Stimulated activated CD8-positive, alpha-beta memory T cell treated with anti-CD3 and anti-CD28 coated beads, Interleukin-15, amount 100 ng/mL, for 1 hour (primary cell): ENCODE data around the gene MNX1.

Experiments
- DNase-seq: peaks from one replicate; pipeline ENCODE4 v3.0.0-alpha.2; 2020; ENCODE audit warnings: low read depth

Gene MNX1

DNA sequence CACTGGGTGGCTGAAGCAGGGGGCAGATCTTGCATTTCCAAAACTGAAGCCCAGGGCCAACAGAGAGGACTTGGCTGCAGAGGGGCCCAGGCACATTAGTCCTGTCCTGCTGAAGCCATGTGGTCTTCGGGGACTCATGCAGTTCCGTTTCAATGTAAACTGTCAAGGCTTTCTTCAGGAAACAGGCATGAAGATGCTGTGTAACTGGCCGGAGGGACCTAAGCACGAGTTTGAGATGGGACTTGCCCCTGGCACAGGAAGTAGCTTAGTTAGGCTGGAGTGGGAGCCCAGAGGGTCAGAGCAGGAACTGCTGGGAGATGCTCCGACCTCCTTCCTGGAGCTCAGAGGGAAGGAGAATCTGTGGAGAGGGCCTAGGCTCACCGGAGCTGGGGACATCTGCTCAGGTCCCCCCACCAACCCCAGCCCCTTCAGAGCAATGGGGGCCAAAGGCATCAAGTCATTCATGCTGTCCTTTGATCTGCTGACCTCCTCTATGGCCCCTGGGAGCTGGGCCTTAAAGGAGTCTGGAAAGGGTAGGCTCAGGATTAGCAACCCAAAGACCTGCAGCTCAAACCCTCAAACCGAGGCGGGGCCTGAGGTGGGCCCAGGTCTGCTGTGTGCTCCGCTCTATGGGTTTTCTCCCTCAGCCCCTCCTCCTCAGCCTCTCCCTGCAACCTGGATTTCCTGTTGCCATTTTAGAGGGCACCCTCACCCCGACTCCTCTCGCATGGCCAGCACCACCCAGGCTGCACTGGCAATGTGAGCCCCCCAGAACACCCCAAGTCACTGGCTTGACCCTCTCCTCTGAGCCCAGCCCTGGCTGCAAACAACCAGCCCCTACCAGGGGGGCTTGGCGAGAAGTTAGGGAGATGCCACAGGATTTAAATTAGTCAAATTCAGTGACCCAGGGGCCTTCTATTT is 4.4 kb upstream of the MNX1 start:
- no peak for DNase-seq

DNA sequence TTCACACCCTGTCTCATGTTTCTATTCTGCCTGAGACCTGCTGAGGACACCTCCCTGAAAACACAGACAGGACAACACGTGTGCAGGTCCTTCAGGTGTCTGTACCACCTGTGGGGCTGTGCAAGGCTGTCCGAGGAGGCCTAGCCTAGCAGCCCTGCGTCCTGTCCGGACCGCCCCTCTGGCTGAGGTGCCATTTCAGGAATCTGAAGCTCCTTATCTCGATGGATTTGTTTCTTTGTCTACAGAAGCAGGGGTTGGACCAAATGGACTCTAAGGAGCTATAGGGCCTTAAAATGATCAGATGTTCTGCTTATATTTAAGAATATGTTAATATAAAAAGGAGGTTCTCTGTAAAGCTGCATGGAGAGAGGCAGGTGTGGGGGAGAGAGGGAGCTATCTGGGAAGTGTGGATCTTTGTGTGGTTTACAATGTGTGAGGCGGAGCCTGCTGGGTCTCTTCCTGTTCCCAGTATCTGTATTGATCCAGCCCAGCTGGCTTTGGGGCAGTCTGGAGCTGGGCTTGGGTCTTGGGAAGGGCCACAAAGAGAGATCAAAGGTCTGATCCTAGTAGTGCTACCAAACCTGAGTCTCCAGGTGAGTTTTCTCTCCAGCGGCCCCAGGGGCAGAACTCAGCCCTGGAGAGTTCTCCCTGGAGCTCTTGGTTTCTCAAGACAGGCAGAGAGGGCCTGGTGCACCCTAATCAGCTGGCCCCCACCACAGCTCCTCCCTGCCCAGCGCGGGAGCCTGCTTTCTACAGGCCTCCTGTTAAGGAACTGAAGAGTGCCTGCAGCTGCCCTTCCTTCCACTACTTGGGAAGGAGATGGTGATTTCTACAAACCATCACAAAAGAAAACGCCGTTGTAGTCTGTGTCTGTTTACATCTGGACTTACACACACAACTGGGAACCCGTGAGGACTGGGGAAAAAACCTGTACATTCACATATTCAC is 3.4 kb upstream of the MNX1 start:
- DNase-seq = no peak

DNA sequence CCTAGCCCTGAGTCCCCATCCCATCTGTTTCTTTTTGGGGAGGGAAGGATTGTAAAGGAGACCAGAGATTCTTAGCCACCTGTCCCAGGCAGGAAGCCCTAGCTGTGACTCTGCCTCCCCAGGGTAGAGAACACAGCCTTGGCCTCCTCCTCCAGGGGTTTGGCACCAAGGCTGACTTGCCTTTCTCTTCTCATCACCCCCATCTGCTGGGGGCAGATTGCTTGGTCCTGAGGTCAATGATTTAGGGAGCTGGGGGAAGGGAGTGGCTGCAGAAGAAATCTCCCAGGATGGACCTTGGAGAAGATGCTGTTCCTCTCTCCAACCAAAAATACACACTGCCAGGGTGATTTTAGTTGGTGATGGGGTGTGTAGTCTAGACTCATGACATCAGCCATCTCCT is 2.6 kb upstream of the MNX1 start:
- DNase-seq = no peak

DNA sequence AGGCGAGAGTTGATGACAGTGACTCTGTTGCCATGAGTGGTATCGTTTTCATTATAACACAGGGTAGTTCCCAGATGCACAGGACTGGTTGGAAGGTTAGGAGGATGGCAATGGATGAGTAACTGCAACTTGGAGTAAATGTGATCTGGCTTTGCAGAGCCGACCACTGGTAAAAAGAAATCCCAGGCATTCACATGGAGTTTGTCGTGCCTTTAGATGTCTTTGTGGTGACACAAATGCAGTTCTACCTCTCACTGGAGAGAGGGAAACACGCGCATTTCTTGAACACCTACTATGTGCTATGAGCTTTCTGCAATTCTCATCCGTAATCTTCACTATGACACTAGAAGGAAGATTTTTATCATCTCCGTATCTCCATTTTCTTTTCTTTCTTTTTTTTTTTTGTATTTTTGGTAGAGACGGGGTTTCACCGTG is 1.7 kb upstream of the MNX1 start:
- no peak for DNase-seq

DNA sequence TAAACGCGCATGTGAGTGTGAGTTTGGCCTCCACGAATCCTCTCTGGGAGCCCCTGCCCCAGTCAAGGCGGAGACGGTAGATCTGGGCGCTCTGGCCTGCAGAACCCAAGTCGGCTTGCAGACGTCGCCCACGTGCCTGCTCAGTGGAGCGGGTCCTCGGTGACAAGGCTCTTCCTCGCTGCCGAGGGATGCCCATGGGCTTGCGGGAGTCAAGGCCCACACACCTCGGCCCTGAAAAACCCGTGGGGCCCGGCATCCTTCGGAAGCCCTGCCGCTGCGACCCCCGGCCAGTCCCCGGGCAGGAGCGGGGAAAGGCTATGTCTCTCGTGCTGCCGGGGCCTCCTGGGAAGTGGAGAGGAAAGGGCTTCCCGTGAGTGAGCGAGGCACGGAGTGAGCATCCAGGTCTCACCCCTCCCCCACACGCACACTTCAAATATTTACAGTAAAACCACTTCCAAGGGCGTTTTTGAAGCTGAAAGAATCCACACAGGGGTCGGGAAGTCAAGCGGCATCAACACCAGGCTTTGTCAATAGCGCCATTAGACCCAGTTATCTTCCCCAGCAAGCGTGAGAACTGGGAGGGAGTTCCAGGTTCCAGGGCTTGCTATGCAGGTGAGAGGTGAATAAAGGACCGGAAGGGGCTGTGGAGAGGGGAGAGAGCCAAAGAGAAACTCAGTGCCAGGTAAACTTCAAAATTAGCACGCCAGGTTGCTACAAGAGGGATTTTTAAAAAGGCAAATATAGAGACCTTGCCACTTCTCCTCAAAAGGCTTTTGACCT is 1.1 kb upstream of the MNX1 start:
- no peak for DNase-seq

DNA sequence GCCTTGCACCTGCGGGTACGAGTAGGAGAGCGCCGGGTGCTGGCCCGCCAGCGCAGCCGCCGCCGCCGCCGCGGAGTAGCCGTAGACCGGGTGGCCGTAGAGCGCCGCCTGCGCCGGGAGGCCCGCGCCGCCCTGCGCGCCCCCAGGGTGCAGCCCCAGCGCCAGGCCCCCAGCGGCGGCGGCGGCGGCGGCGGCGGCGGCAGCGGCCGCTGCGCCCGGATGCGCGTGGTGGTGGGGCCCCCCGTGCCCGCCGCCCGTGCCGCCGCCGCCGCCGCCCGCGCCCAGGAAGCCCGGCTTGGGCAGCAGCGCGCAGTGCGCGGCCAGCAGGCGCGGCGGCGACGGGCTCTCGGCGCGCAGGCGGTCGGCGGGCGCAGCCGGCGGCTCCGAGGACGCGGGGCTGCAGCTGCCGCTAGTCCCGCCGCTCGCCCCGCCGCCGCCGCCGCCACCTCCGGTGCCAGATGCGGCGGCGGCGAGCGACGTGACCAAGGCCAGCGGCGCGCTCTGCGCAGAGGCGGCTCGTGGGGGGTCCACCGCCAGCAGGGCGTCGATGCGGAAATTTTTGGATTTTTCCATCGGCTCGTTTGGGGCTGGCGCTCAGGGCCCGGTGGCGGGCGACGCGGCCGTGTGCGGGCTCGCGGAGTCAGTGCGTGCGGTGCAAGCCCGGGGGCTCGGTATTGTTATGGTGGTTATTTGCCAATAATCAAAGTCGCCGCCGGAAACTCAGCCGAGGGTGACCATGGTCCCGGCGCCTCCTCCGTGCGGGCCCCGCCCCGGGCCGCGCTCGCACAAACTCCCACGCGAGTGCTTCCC is 480 bp downstream of the MNX1 start:
- no peak for DNase-seq

DNA sequence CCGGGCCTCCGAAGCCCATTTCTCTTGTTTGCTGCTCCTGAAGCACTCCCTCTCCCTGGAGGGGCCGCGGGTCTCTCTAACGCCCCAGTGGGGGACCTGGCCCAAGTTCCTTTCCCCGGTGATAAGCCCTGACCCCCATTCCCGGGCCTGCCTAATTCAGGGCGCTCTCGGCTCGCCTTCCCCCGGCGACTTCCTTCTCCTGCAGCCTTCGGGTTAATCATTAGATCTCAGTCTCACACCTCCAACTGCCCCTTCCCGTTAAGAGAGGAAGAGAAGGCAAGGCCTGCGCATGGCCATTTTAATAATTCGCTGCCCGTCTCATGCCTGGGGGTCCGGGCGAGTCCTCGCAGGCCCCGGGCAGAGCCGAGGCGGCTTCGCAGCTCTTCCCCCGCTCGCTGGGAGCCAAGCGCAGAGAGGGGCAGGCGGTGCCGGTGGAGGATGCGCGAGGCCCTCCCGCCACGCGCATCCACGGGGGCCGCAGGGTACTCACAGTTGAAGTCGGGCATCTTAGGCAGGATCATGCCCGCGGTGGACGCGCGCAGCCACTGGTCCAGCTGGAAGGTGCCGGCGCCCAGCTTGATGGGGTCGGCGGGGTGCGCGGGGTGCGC is 1.2 kb downstream of the MNX1 start:
- no peak for DNase-seq

DNA sequence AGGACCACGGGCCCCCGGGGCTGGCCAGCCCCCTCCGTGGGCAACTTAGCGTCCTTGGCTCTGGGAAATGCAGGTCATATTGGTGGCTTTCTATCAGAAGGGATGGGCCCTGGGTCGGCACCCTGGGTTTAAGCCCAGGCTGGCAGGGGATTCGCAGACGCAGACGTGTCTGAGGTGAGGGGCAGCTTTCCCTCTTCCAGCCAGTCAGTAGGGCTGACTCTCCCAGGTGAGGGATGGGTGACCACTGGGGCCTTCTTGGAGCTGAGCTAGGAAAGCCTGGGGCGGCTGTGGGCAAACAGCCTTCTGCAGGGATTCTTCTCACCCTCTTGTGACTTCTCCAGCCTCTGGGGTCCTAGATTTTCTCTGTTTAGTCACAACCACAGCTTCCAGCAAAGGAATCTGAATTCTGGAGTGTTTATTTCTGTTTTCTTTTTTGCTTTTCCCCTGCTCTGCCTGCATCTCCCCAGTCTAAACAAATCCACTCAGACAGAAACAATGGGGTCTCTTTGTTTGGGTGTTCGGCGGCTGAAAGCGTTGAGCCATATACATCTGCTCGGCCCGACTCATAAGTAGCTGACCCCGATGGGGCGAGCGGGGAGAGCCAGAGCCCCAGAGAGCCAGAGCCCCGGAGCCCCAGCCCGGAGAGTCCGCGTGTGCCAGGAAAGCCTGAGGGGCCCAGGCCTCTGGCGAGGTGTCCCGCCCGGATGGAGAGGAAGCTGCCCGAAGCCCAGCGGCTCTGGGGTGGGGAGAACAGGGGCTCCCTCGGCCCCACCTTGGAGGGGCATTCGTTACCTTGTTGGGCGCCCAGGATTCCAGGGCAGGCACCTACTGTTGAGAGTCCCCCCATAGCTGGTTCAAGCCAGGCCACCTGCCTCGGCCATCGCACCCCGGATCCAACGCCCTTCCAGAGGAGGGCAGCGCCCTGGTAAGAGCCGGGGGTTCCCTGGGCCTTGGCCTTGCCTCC is 2.0 kb downstream of the MNX1 start:
- DNase-seq = no peak

DNA sequence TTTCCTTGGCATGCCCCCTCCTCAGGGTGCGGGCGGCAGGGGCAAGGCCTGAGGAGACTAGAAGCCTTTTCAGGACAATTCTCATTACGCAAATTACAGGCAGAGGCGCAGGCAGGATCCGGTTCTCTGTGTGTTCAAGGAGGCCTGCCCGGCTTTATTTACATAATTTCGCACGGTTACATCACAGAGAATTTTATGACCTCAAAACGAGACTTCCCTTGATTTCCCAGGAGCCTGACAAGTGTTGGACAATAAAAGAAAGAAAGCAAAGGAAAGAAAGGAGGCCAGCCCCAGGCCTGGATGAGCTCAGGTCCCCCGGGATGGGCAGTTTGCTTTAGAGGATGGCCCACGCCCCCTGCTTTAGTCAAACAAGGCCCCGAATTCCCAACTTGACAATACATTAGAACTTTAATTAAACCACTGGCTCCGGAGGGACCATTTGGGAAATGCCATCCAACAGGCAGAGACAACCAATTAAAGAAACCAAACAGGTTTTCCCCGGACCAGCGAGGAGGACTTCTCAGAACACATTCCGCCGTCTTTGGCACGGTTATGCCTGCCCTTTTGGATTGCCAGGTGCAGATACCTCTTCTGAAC is 2.9 kb downstream of the MNX1 start:
- no peak for DNase-seq

DNA sequence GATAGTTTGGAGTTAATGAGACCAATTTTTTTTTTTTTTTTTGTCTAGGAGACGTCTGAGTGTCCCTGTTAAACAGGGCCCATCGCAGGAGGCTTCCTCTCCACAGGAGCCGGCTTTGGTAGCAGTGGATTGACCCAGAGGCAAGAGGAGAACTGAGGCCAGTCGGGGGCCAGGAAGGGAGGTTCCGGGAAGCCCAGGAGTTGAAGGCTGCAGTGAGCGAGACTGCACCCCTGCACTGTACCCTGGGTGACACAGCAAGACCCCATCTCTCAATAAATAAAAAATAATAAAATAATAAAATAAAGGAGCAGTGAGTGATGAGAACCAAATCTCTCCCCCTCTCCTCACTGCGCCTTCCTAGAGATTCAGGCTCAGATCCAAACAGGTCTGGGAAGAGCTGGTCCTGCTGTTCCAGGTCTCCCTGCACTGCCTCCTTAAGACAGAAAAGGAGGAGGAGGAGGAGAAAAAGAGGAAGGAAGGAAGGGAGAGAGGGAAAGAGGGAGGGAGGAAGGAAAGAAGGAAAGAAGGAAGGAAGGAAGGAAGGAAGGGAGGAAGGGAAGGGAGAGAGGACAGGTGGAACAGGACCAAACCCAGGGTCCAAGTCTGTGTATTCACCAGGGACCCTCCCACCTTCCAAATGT is 3.5 kb downstream of the MNX1 start:
- no peak for DNase-seq

DNA sequence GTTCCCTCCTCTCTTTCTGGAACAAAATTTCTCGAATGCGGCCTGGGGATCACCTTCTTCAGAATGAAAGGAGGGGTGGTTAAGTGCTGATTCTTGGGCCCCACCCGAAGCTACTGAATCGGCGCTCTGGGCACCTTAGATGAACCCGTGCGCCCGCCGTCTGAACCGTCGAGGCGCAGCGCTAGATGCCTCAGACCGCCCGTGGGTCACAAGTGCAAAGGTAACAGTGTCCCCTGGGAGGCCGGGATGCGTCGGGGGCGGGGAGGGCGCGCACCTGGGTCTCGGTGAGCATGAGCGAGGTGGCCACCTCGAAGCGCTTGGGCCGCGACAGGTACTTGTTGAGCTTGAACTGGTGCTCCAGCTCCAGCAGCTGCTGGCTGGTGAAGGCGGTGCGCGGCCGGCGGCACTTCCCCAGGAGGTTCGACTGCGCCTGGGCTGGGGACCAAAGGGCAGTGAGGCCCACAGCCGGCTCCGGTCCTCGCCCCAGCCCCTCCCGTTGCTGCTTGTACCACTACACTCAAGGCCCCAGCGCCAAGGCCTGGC is 4.2 kb downstream of the MNX1 start:
- no peak for DNase-seq

DNA sequence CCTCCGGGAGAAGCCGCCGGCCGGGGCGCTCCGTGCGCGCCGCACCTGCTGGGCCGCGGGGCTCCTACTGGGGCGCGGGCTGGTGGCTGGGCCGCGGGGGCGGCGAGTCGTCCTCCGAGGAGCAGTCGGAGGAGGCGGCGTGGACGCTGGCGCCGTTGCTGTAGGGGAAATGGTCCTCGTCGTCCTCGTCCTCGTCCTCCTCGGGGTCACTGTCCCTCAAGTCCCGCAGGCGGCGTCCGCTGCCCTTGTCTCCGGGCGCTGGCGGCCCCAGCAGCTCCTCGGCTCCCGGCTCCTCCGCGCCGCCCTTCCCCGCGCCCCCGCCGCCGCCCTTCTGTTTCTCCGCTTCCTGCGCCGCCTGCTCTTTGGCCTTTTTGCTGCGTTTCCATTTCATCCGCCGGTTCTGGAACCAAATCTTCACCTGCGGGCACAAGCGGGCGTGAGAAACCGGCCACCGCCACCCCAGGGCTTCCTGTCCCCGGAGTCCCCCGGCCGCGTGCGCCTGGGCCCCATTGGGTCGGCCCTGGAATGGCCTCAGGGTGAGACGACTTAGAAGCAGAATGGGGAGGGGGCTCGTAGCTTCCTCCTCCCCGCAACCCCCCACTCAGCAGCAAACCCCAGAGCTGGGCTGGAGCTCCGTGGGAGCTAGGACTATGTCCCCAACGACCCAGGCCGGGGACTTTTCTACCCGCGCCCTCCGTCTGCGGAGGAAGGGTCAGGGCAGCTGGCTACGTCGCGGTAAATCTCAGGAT is 4.8 kb downstream of the MNX1 start:
- no peak for DNase-seq

DNA sequence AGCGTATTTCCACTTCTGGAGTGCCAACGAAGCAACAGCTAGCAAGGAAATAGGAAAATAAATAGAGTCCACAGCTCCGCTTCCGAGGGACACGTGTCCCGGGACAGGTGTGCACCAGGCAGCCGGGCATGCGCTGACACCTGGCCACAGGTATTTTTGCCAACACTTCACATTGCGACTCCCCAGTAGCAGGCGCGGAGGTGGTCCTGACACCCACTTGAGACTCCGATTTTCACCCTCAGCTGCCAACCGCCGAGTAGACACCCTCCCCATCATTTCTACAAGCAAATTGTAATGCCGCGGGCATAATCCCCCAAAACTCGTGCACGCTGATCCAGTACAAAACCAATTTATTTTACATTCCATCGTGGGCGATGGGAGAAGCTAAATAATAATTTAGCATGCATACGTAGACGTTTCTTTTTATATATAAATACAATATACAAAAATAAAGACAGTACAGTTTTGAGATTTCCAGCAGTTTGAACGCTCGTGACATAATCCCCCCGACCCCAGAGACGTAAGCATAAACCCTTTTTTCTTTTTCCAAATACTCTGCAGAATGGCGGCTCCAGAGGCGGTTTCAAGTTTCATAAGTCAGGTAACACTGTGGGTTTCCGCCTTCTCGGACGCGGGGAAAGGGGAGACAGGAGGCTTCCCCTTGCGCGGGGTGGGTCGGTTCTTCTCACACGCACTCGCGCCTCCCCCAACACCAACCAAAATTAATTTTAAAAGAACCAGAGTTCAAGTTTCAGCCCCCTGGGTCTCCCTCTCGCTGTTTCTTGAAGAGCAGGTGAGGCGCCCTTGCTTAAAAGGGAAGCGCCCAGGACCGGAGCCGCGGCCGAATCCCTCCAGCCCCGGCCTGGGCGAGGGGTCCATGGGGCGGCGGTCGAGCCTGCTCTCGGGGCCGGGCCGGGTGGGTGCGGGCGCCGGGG is 5.7 kb downstream of the MNX1 start:
- no peak for DNase-seq

DNA sequence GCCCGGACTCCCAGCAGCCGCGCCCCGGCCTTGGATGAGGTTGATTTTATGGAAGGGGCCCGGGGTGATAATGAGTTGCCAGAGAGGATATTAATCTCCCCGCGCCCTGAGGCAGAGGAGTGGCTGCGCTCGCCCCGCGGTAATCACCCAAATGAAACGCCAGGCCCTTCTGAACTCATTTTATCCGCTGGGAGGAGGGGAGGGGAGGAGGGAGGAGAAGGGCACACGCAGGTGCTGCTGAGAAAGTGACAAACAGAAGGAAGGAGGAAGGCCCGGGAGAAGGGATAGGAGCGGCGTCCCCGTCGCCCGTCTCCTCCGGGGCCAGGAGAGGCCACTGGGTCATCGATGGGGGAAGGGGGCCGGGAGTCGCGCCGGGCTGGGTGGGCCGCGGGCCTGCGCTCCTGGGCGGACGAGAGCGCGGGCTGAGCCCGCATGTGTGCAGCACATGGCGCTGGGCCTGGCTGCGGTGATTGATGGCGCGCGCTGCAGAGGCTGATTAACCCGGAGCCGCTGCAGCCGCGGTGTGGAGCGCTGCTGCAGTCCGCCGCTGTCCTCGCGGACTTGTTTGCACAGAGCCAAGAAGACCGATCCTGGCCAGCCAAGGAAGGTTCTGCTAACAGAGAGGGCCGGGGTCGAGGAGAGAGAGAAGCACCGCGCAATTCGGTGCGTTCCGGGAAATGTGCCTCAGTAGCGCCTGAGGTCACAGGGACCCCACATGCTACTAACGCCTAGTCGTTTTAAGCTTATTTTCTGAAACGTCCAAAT is 6.5 kb downstream of the MNX1 start:
- DNase-seq = no peak

DNA sequence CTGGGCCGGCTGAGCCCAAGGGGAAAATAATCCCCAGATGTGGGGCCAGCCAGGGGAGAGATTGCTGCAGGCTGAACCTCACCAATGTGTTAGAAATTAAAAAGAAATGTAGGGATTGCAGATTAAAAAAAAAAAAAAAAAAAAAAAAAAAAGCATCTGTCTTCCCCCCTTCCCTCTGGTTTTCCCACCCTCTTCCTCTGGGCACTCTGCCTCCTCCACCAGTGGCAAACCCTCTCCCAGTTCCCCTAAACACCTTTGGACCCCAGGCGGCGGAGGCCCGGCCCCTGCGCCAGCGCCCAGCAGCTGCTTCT is 7.1 kb downstream of the MNX1 start:
- DNase-seq = no peak

DNA sequence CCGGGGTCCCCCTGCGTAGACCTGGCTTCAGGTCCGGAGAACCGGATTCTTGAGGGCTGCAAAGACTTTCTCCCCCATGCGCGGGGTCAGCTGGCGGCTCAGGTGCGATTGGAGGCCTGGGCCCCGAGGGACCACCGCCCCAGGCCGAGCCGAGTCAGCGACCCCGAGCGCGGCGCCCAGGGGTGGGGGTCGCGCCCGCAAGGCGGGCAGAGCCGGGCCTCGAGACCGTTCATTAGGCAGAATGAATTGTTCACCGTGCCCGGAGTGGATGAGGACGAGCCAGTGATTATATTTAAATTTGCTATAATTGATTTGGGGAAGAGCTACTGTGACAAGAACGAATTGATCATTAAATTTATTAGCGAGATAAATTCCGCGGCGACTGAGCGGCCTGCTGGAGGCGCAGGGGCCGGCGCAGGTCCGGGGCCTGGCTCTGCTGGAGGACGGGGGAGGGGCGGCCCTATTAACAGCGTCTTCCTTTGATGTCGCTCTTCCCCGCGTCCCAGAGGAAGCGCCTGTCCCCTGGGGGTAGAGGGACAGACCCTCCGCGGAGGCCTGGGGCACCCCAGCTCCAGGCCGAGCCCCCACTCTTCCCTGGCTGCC is 7.5 kb downstream of the MNX1 start:
- DNase-seq = no peak
